IMR-90 (cell line): ENCODE measurements around the gene TNFRSF13B.
"Not testable (repeated sequence)": the region's sequence is repeated elsewhere in the genome, so short reads cannot be mapped to it uniquely, and the experiment has no call there.

Source experiments
- CEBPB ChIP-seq: IDR thresholded peaks from 2 replicates; pipeline ENCODE4 v1.6.1; 2012; ENCODE audit warnings: low read depth, low read length, improper control_type of control experiment
- CHD1 ChIP-seq: IDR thresholded peaks from 2 replicates; pipeline ENCODE4 v1.6.1; 2012; ENCODE audit warnings: low read depth, low read length, improper control_type of control experiment
- CTCF ChIP-seq: conservative IDR thresholded peaks from 2 replicates; pipeline ENCODE4 v1.5.1; 2012; ENCODE audit warnings: mild to moderate bottlenecking, low read depth, low read length, improper control_type of control experiment
- FOS ChIP-seq: fragments of 150-350 bp; IDR thresholded peaks from 2 replicates; pipeline ENCODE4 v1.6.1; 2016; ENCODE audit warnings: low read depth, low read length
- MAZ ChIP-seq: IDR thresholded peaks from 2 replicates; pipeline ENCODE4 v1.6.1; 2012; ENCODE audit warnings: low read depth, mild to moderate bottlenecking, low read length, improper control_type of control experiment, moderate library complexity, borderline replicate concordance
- MXI1 ChIP-seq: IDR thresholded peaks from 2 replicates; pipeline ENCODE4 v1.6.1; 2012; ENCODE audit warnings: low read depth, mild to moderate bottlenecking, low read length, moderate library complexity, borderline replicate concordance
- POLR2A ChIP-seq: IDR thresholded peaks from 2 replicates; pipeline ENCODE4 v1.6.1; 2012; ENCODE audit warnings: mild to moderate bottlenecking, low read depth, low read length
- RAD21 ChIP-seq: IDR thresholded peaks from 2 replicates; pipeline ENCODE4 v1.6.1; 2012; ENCODE audit warnings: low read length, improper control_type of control experiment
- RCOR1 ChIP-seq: IDR thresholded peaks from 2 replicates; pipeline ENCODE4 v1.6.1; 2012; ENCODE audit warnings: mild to moderate bottlenecking, low read length, improper control_type of control experiment; ENCODE audit not compliant: insufficient replicate concordance
- RFX5 ChIP-seq: IDR thresholded peaks from 2 replicates; pipeline ENCODE4 v1.8.0; 2012; ENCODE audit warnings: low read depth, mild to moderate bottlenecking, low read length, moderate library complexity
- SMC3 ChIP-seq: fragments of 150-350 bp; IDR thresholded peaks from 2 replicates; pipeline ENCODE4 v1.6.1; 2016; ENCODE audit warnings: low read depth, mild to moderate bottlenecking, antibody characterized with exemption, low read length, moderate library complexity

GRCh38 chr17:17013828-17014747 is 42.2 kb upstream of the TNFRSF13B start:
- not testable (repeated sequence) for TF ChIP-seq CTCF, RFX5, RAD21, POLR2A, RCOR1, CEBPB, CHD1, FOS, SMC3, MAZ, MXI1
